Skeletal muscle tissue (tissue), 4 donors: ENCODE measurements around the gene GGT6. TPM values are rescaled to one million over a fixed set of nuclear protein-coding genes. Genes with fewer than 3 reads are reported as not detected.
A peak's percentile ranks its signal among the peaks of the same experiment; 100 is the strongest.
"Not testable (repeated sequence)": the region's sequence is repeated elsewhere in the genome, so short reads cannot be mapped to it uniquely, and the experiment has no call there.

Experiments
- H3K27ac ChIP-seq: one replicate; pipeline ENCODE4 v1.7.0; 2013; ENCODE audit warnings: mild to moderate bottlenecking, low read depth, low read length, inconsistent platforms
- H3K27me3 ChIP-seq, 3 donors: one replicate each; pipeline ENCODE4 v1.7.0; 2013; ENCODE audit warnings: low read length in 3 of 3; ENCODE audit not compliant: control insufficient read depth in 3 of 3, insufficient read depth in 3 of 3
- H3K36me3 ChIP-seq, 3 donors: one replicate each; pipeline ENCODE4 v1.7.0; 2013; ENCODE audit warnings: low read length in 3 of 3; ENCODE audit not compliant: control insufficient read depth in 3 of 3, insufficient read depth in 3 of 3
- H3K4me1 ChIP-seq, 3 donors: one replicate each; pipeline ENCODE4 v1.7.0; 2013; ENCODE audit warnings: low read length in 3 of 3, mild to moderate bottlenecking in 3 of 3; ENCODE audit not compliant: control insufficient read depth in 3 of 3, insufficient read depth in 3 of 3
- H3K4me3 ChIP-seq, 3 donors: one replicate each; pipeline ENCODE4 v1.7.0; 2013; ENCODE audit warnings: low read length in 3 of 3
- H3K9ac ChIP-seq, 3 donors: one replicate each; pipeline ENCODE4 v1.7.0; 2013; ENCODE audit warnings: low read length in 3 of 3, mild to moderate bottlenecking in 3 of 3, moderate library complexity in 2 of 3, low read depth in 1 of 3
- H3K9me3 ChIP-seq, 3 donors: one replicate each; pipeline ENCODE4 v1.7.0; 2013; ENCODE audit warnings: low read length in 3 of 3; ENCODE audit not compliant: control insufficient read depth in 3 of 3
- total RNA-seq: library from RNA; depleted of rRNA; stranded (reverse); fragments of >200 nt; gene quantifications from one replicate; pipeline ENCODE4 v1.2.3, GENCODE V29; 2014
- donor health status: Osteomylitis.

Gene GGT6
- total RNA-seq, 1 donor from 2014 or later, result not detected

DNA sequence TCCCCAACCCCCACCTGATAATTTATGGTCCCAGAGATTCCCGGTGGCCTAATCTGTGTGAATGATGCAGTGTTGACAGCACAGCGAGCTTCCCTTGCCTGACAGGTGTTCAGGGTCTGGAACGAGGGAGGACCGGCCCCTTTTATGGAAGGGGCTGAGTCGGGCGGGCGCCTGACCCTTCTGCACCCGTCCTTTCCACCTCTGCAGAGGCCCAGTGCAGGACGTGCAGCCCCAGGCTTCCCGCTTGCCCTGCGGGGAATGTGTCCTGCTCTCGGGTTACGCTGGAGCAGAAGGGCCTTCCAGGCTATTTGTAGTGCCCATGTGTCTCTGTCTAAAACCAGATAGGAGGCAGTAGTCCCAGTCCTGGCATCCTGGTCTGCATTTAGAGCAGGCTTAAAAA, 40.2 kb upstream of the GGT6 start:
- Histone ChIP-seq H3K4me3 (peak overlapping the region in 1 of 3 donors; percentile 60), H3K27ac (peak overlapping the region; percentile 86), H3K9me3 (no peaks in the 10 kb centered on the region), H3K4me1 (peaks cover 76 to 97% (median 83%) of the 10 kb centered on the region in 3 donors), H3K27me3 (no peaks in the 10 kb centered on the region), H3K9ac (peak overlapping the region; percentile 50 to 79 (median 77)), H3K36me3 (peaks cover 8 to 14% (median 9%) of the 10 kb centered on the region in 3 donors)

DNA sequence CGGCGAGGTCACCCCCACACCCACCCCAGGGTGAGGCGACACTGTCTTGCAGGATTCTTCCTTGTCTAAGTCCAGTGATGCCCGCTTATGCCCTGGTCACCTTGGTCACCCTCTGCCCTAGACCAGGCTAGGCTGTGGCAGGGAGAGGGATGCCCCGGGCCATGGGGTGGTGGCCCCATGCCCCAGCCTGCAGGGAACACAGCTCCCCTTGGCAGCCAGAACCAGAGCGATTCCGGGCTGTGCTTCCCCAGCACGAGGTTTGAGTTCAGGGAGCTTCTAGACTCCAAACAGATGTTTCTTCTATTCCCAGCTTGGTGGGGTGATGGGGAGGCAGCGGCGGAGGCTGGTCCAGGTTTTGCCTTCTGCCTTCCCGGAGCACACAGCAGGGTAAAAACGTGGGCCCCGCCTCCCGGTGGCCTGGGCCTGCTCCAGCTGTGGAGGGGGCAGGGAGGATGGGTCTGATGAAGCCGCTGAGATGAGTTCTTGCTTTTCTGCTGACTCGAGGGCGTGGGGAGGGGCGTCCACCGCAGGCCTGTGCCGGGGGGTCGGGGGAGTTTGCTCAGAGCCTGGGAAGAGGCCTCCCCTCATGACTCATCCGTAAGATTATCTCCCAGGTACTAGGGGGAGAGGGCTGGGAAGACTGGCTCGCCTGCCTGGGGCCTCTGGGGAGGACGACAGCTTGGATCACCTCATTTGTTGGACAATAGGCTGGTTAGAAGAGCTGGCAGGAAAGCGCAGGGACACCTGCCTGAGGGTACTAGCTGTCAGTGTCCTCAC, 39.3 kb upstream of the GGT6 start:
- Histone ChIP-seq H3K4me3 (peak overlapping the region; percentile 46 to 60 (median 51)), H3K27ac (peak overlapping the region; percentile 86), H3K9ac (peak overlapping the region; percentile 54 to 79 (median 77)), H3K36me3 (peaks cover 7 to 19% (median 11%) of the 10 kb centered on the region in 3 donors), H3K27me3 (no peaks in the 10 kb centered on the region), H3K9me3 (no peaks in the 10 kb centered on the region), H3K4me1 (peaks cover 80 to 97% (median 85%) of the 10 kb centered on the region in 3 donors)

DNA sequence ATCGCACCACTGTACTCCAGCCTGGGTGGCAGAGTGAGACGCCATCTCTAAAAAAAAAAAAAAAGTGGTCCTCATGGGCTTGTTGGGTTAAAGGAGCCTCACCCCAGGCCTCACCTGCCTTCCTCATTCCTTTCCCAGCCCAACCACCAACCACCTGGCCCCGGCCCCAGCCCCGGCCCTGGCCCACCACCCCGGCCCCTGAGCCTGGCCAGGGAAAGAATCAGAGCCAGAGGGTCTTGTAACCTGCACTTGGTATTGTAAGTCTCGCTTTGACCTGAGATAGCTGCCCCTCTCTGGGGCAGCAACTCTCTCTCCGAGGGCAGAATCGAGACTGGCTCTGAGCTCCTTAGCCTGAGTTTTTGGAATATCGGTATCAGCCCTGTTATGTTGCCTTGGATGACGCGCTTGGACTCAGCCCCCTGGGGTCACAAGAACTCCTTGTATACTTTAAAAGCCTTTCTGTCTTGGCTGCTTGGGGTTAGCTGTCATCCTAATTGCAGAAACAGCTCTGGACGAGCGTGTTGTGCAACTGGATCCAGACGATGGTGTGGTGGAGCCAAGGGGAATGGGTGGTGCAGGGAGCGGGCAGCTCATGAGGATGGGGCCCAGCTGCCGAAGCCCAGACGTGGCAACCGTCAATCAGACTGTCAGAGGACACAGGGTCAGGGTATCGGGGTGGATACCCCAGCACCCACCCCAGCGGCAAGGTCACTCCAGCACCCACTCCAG, 38.6 kb upstream of the GGT6 start:
- peak overlapping the region; percentile 8 to 79 (median 54) for H3K9ac ChIP-seq
- H3K27ac ChIP-seq, result peak overlapping the region; percentile 86
- H3K9me3 ChIP-seq, result no peaks in the 10 kb centered on the region
- H3K4me3 ChIP-seq, result peak overlapping the region in 2 of 3 donors; percentile 46 to 60
- H3K27me3 ChIP-seq, result no peaks in the 10 kb centered on the region
- H3K36me3 ChIP-seq, result peaks cover 7 to 19% (median 11%) of the 10 kb centered on the region in 3 donors
- peaks cover 74 to 93% (median 79%) of the 10 kb centered on the region in 3 donors for H3K4me1 ChIP-seq

DNA sequence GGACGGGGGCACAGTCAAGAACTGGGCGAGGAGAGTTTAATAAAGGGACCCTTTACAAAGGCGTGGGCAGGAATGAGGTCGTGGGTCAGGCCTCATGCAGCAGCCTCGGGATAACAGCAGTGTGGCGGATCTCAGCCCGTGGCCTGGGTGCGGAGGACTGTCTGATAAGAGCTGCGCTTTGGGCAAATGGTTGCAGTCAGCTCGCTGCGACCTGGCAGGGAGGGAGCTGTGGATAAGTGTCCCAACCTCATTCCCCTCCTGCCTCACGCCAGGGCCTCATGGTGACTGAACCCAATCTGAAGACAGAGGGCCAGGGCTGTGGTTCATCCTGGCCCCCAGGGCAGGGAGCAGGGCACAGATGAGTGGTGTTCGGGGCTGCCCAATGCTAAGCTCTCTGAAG, 37.6 kb upstream of the GGT6 start:
- Histone ChIP-seq H3K4me3 (peak overlapping the region in 1 of 3 donors; percentile 1), H3K36me3 (peaks cover 12 to 23% (median 12%) of the 10 kb centered on the region in 3 donors), H3K9ac (peak overlapping the region; percentile 10 to 79 (median 38)), H3K9me3 (no peaks in the 10 kb centered on the region), H3K27ac (peak overlapping the region; percentile 86), H3K27me3 (no peaks in the 10 kb centered on the region), H3K4me1 (peaks cover 68 to 92% (median 81%) of the 10 kb centered on the region in 3 donors)

DNA sequence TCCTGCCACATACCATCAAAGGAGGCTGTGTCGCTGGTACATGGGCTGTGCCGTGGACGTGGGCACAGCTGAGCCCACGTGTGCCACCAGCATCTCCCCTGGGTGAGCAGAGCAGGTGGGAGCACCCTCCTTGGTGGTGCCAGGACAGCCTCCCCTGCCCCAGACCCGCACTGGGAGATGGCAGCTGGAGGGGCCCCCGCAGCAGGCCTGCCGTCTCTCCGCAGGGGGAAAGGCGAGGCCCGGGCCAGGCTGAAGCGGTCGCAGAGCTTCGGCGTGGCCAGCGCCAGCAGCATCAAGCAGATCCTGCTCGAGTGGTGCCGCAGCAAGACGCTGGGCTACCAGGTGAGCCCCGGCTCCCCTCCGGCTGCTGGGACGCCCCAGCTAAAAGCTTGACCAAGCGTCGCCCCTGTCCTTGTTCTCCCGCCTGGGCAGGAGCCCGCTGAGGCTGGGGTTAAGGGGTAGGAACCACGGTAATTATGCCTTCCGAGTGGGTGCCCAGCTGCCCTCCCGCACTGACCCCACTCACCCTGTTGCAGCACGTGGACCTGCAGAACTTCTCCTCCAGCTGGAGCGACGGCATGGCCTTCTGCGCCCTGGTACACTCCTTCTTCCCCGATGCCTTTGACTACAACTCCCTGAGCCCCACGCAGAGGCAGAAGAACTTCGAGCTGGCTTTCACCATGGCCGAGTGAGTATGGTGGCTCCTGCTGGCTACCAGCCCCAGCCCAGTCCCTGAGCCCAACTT, 36.4 kb upstream of the GGT6 start:
- Histone ChIP-seq H3K27ac (no peak overlapping the region), H3K4me3 (peak overlapping the region in 1 of 3 donors; percentile 13), H3K9ac (peak overlapping the region in 1 of 3 donors; percentile 33), H3K36me3 (peaks cover 14 to 23% (median 15%) of the 10 kb centered on the region in 3 donors), H3K4me1 (peaks cover 70 to 93% (median 84%) of the 10 kb centered on the region in 3 donors), H3K9me3 (no peaks in the 10 kb centered on the region), H3K27me3 (no peaks in the 10 kb centered on the region)

DNA sequence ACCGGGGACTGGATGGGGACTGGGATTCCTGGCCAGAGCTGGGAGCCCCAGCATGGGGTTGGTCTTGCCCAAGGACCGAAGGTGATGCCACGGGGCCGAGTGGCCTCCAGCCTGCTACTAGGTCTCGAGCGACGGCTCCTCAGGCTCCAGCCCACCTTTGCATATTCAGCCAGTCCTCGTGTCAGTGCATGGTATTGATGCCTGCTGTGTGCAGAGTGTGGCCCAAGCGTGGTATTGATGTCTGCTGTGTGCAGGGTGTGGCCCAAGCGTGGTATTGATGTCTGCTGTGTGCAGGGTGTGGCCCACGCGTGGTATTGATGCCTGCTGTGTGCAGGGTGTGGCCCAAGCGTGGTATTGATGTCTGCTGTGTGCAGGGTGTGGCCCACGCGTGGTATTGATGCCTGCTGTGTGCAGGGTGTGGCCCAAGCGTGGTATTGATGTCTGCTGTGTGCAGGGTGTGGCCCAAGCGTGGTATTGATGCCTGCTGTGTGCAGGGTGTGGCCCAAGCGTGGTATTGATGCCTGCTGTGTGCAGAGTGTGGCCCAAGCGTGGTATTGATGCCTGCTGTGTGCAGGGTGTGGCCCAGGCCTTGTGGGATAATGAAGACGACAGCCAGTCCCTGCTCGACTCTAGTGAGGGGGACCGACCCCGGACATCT, 35.4 kb upstream of the GGT6 start:
- H3K9ac ChIP-seq, result peak overlapping the region in 1 of 3 donors; percentile 57
- H3K27ac ChIP-seq, result peak overlapping the region; percentile 18
- not testable (repeated sequence) for H3K9me3 ChIP-seq, H3K4me3 ChIP-seq, H3K27me3 ChIP-seq
- peaks cover 71 to 93% (median 84%) of the 10 kb centered on the region in 3 donors for H3K4me1 ChIP-seq
- peaks cover 14 to 23% (median 15%) of the 10 kb centered on the region in 3 donors for H3K36me3 ChIP-seq

DNA sequence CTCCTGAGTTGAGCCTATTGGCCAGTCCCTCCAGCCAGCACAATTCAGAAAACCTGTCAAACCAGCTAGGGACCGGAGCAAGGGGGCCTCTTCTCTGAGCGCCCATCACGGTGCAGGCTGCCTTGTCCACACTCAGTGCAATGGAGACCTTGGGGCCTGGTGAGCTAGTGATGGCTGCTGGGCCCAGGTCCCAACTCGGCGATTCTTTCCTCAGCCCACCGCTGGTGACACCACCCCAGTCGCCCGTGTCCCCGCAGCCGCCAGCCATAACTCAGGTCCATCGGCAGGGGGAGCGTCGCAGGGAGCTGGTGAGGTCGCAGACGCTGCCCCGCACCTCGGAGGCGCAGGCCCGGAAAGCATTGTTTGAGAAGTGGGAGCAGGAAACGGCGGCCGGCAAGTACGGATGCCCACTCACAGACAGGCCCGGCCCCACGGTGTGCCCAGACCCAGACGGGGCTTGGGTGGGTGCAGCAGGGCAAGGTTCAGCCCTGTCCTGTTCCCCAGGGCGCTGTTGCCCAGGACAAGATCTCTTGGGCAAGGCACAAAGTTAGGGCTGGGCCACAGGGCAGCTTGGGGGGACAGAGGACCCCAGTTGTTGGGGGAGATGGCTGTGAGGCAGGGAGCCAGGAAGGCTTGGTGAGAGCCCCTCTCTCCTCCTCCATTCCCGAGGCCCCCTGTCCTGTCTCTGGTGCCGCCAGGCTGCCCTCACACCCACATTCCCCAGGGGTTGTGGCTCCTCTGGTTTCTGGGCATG, 34.7 kb upstream of the GGT6 start:
- H3K4me1 ChIP-seq, result peaks cover 75 to 95% (median 86%) of the 10 kb centered on the region in 3 donors
- H3K4me3 ChIP-seq, result no peak overlapping the region
- peak overlapping the region in 1 of 3 donors; percentile 57 for H3K9ac ChIP-seq
- H3K36me3 ChIP-seq, result peaks cover 14 to 23% (median 15%) of the 10 kb centered on the region in 3 donors
- no peaks in the 10 kb centered on the region for H3K9me3 ChIP-seq
- H3K27ac ChIP-seq, result peak overlapping the region; percentile 18
- H3K27me3 ChIP-seq, result no peaks in the 10 kb centered on the region

DNA sequence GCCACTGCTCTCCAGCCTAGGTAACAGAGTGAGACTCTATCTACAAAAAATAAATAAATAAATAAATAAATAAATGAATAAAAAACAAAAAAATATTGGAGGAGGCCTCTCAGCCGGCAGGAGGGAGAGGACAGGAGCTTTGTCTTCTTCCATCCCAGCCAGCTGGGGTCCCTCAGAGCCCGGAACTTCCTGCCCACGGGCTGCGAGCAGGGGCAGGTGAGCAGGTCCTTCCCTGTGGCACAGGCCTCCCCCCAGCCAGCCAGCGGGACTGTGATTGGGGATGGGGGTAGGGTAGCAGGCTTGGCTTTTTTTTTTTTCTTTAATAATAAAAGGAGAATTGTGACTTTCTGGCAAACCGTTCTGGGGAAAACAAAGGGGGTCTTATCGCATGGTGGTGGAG, 34.0 kb upstream of the GGT6 start:
- no peaks in the 10 kb centered on the region for H3K9me3 ChIP-seq
- H3K4me1 ChIP-seq, result peaks cover 70 to 90% (median 81%) of the 10 kb centered on the region in 3 donors
- H3K4me3 ChIP-seq, result no peak overlapping the region
- peak overlapping the region in 1 of 3 donors; percentile 57 for H3K9ac ChIP-seq
- H3K27ac ChIP-seq, result peak overlapping the region; percentile 18
- peaks cover 14 to 23% (median 15%) of the 10 kb centered on the region in 3 donors for H3K36me3 ChIP-seq
- no peaks in the 10 kb centered on the region for H3K27me3 ChIP-seq
